ENCODE data around the gene SLC44A2. TPM values are rescaled to one million over a fixed set of nuclear protein-coding genes. Genes with fewer than 3 reads are reported as not detected.

The SLC44A2 gene
- total RNA-seq, 1 experiment from 2014 or later: 31.5 TPM

- TF ChIP-seq SIN3A (IDR thresholded peaks at IDR 0.05; ENCODE audit: borderline replicate concordance, insufficient read depth, low read depth, low read length) (no peak), REST (IDR thresholded peaks at IDR 0.05; ENCODE audit: insufficient read depth in 1 of 2, low read depth in 2 of 2, low read length in 1 of 2) (no peak), CTCF (IDR thresholded peaks at IDR 0.05) (no peak), POLR2AphosphoS5 (IDR thresholded peaks at IDR 0.05; ENCODE audit: low read depth, low read length) (no peak), TCF7L2 (IDR thresholded peaks at IDR 0.05; ENCODE audit: low read depth, low read length) (no peak)
- Histone ChIP-seq H3K4me3 (ENCODE audit: low read depth in 2 of 2, low read length in 2 of 2) (no peak overlapping the region), H3K9me3 (ENCODE audit: control insufficient read depth, insufficient read depth, low read depth, low read length) (no peaks in the 10 kb centered on the region), H3K36me3 (ENCODE audit: control insufficient read depth, insufficient read depth, low read length) (peaks cover 7% of the 10 kb centered on the region), H3K27me3 (ENCODE audit: control insufficient read depth, insufficient read depth, low read length) (no peaks in the 10 kb centered on the region), H3K27ac (ENCODE audit: low read length) (no peak overlapping the region), H3K4me1 (ENCODE audit: control insufficient read depth, insufficient read depth, low read length) (peaks cover 1% of the 10 kb centered on the region; the same call in 1 of the 2 replicates)
- in situ Hi-C loops (cut with HindIII; ENCODE audit: low pct_unique_long_range_greater_than_20kb, low sequenced_read_pairs) (no loop called here), intact Hi-C loops (cut with micrococcal nuclease; ENCODE audit: unreplicated experiment) (no loop called here)
- POLR2A ChIA-PET: interaction anchor here (0.6 to 0.7 kb wide), 3 partner anchors 50 to 70 kb away, joined by 5 to 7 read pairs (median 5); no protein-coding TSS in a partner anchor
- CTCF ChIA-PET: no interaction called here
- BruUV-seq (replicated peaks): no TSS peak
- ATAC-seq: no peak
- DNase-seq (ENCODE audit: low read depth, low spot score): no peak
These were observed 26.5 kb downstream of the SLC44A2 start for GRCh38 chr19:10651851-10652250.

GRCh38 chr19:10653482-10653731 is 28.1 kb downstream of the SLC44A2 start:
- in situ Hi-C loops (cut with HindIII; ENCODE audit: low pct_unique_long_range_greater_than_20kb, low sequenced_read_pairs): no loop called here
- DNase-seq (ENCODE audit: low read depth, low spot score) (no peak), ATAC-seq (peak; percentile 6)
- intact Hi-C loops (cut with micrococcal nuclease; ENCODE audit: unreplicated experiment): no loop called here
- CTCF ChIA-PET: no interaction called here
- no peak for TF ChIP-seq TCF7L2 (IDR thresholded peaks at IDR 0.05; ENCODE audit: low read depth, low read length)
- TF ChIP-seq REST (IDR thresholded peaks at IDR 0.05; ENCODE audit: insufficient read depth in 1 of 2, low read depth in 2 of 2, low read length in 1 of 2): no peak
- no peak for TF ChIP-seq SIN3A (IDR thresholded peaks at IDR 0.05; ENCODE audit: borderline replicate concordance, insufficient read depth, low read depth, low read length)
- no peak for TF ChIP-seq CTCF (IDR thresholded peaks at IDR 0.05)
- TF ChIP-seq POLR2AphosphoS5 (IDR thresholded peaks at IDR 0.05; ENCODE audit: low read depth, low read length): no peak
- H3K27ac ChIP-seq (ENCODE audit: low read length): peak overlapping the region; percentile 97
- peaks cover 7% of the 10 kb centered on the region for H3K36me3 ChIP-seq (ENCODE audit: control insufficient read depth, insufficient read depth, low read length)
- peaks cover 10% of the 10 kb centered on the region; the same call in 1 of the 2 replicates for H3K4me1 ChIP-seq (ENCODE audit: control insufficient read depth, insufficient read depth, low read length)
- TSS peak; percentile 99 for BruUV-seq (replicated peaks)
- POLR2A ChIA-PET: no interaction called here
- no peaks in the 10 kb centered on the region for H3K9me3 ChIP-seq (ENCODE audit: control insufficient read depth, insufficient read depth, low read depth, low read length)
- H3K27me3 ChIP-seq (ENCODE audit: control insufficient read depth, insufficient read depth, low read length): no peaks in the 10 kb centered on the region
- H3K4me3 ChIP-seq (ENCODE audit: low read depth in 2 of 2, low read length in 2 of 2): peak overlapping the region; percentile 96
